Panc1 (cell line): ENCODE results near the gene BNIP3.

Experiments used
- POLR2AphosphoS5 ChIP-seq: IDR thresholded peaks from 2 replicates; pipeline ENCODE4 v1.6.1; 2012; ENCODE audit warnings: mild to moderate bottlenecking, low read depth, low read length, moderate library complexity
- TF ChIP-seq, protein P1 (sequence below): fragments of 450-650 bp; IDR thresholded peaks from 2 replicates; pipeline ENCODE4 v1.5.1; 2017; ENCODE audit warnings: mild to moderate bottlenecking
- TF ChIP-seq, protein P2 (sequence below), 2 experiments: IDR thresholded peaks; 2 replicates each; pipeline ENCODE4 v1.6.1; 2011 to 2012; ENCODE audit warnings: low read depth in 2 of 2, control low read depth in 1 of 2, low read length in 1 of 2, mild to moderate bottlenecking in 1 of 2, moderate library complexity in 1 of 2; ENCODE audit not compliant: insufficient read depth in 1 of 2

DNA sequence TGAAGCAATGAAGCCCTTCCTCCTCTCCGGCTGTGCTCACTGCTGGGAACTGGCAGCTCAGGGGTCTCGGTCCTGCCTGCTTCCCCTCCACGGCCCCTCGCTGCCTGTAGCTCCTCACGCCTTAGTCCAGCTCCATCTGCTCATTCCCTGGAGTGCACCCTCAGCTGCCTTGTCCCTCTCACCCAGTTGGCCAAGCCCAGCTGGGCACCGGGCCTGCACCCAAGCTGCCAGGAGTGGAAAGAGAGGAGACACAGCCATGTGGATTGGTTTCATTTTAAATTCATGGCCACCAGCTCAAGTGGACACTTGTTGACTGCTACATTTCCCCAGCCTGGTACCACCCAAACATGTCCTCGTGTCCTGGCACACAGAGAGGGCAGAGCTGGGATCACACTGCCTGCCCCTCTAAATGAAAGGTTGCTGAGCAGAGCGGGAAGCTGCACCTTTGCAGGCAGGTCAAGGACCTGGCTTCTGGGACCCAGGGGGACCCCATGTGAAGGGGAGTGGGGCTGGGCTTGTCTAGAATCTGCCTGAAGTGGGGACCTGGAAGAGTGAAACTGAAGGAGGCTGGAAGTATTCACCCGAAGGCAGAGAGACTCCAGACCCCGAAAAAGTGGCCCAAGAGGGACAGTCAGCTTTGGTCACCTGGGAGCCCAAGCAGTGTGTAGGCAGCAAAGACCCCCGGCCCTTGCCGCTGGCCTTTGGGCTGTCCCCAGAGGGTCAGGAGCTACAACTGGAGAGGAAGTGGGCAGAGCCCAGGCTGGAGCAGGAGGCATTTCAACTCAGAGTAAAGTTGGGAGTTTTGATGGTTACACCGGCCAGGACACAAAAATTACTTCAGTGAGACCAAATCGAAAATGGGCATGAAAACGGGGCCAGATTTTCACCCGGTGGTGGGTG lies 15.0 kb upstream of the BNIP3 start:
- TF ChIP-seq, protein P1, sequence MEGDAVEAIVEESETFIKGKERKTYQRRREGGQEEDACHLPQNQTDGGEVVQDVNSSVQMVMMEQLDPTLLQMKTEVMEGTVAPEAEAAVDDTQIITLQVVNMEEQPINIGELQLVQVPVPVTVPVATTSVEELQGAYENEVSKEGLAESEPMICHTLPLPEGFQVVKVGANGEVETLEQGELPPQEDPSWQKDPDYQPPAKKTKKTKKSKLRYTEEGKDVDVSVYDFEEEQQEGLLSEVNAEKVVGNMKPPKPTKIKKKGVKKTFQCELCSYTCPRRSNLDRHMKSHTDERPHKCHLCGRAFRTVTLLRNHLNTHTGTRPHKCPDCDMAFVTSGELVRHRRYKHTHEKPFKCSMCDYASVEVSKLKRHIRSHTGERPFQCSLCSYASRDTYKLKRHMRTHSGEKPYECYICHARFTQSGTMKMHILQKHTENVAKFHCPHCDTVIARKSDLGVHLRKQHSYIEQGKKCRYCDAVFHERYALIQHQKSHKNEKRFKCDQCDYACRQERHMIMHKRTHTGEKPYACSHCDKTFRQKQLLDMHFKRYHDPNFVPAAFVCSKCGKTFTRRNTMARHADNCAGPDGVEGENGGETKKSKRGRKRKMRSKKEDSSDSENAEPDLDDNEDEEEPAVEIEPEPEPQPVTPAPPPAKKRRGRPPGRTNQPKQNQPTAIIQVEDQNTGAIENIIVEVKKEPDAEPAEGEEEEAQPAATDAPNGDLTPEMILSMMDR, result no peak
- TF ChIP-seq POLR2AphosphoS5, result no peak
- TF ChIP-seq, protein P2, sequence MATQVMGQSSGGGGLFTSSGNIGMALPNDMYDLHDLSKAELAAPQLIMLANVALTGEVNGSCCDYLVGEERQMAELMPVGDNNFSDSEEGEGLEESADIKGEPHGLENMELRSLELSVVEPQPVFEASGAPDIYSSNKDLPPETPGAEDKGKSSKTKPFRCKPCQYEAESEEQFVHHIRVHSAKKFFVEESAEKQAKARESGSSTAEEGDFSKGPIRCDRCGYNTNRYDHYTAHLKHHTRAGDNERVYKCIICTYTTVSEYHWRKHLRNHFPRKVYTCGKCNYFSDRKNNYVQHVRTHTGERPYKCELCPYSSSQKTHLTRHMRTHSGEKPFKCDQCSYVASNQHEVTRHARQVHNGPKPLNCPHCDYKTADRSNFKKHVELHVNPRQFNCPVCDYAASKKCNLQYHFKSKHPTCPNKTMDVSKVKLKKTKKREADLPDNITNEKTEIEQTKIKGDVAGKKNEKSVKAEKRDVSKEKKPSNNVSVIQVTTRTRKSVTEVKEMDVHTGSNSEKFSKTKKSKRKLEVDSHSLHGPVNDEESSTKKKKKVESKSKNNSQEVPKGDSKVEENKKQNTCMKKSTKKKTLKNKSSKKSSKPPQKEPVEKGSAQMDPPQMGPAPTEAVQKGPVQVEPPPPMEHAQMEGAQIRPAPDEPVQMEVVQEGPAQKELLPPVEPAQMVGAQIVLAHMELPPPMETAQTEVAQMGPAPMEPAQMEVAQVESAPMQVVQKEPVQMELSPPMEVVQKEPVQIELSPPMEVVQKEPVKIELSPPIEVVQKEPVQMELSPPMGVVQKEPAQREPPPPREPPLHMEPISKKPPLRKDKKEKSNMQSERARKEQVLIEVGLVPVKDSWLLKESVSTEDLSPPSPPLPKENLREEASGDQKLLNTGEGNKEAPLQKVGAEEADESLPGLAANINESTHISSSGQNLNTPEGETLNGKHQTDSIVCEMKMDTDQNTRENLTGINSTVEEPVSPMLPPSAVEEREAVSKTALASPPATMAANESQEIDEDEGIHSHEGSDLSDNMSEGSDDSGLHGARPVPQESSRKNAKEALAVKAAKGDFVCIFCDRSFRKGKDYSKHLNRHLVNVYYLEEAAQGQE (IDR thresholded peaks at IDR 0.05; ENCODE audit: insufficient read depth in 1 of 2, low read depth in 2 of 2, low read length in 1 of 2), result no peak
